T-helper 2 cell (primary cell): ENCODE results near the gene PPP2CA.

Source experiments
- DNase-seq, 5 experiments: peaks; one replicate each; pipeline versions ENCODE4 v3.0.0 to v3.0.0-alpha.2; 2012 to 2022

The PPP2CA gene

GRCh38 chr5:134146651-134147518, 79.0 kb downstream of the PPP2CA start:
- no peak for DNase-seq

- DNase-seq = peak; percentile 58 to 78 (median 66)
Observed at GRCh38 chr5:134145779-134146581, 79.9 kb downstream of the PPP2CA start.

GRCh38 chr5:134145041-134145757, 80.7 kb downstream of the PPP2CA start:
- no peak for DNase-seq
